WTC11 (cell line): ENCODE results near the gene IL27RA.

Source experiments
- ESRRA ChIP-seq: sonication (generic); formaldehyde crosslinking; IDR thresholded peaks from 2 replicates; pipeline ENCODE4 v1.8.1; 2022; ENCODE audit warnings: mild to moderate bottlenecking, missing genetic modification reagents, borderline replicate concordance
- ETV6 ChIP-seq: sonication (generic); formaldehyde crosslinking; IDR thresholded peaks from 2 replicates; pipeline ENCODE4 v1.8.1; 2022; ENCODE audit warnings: mild to moderate bottlenecking, missing genetic modification reagents
- FOXJ3 ChIP-seq: sonication (generic); formaldehyde crosslinking; IDR thresholded peaks from 2 replicates; pipeline ENCODE4 v1.9.0; 2021; ENCODE audit warnings: missing genetic modification reagents, mild to moderate bottlenecking, borderline replicate concordance
- NFATC4 ChIP-seq: fragments of 250-450 bp; sonication (Bioruptor Pico); IDR thresholded peaks from 2 replicates; pipeline ENCODE4 v1.9.0; 2021; ENCODE audit warnings: mild to moderate bottlenecking
- SP1 ChIP-seq: sonication (generic); formaldehyde crosslinking; conservative IDR thresholded peaks from 2 replicates; pipeline ENCODE4 v1.8.1; 2022; ENCODE audit warnings: missing genetic modification reagents
- TP53 ChIP-seq: sonication (generic); formaldehyde crosslinking; IDR thresholded peaks from 2 replicates; pipeline ENCODE4 v1.8.1; 2023; ENCODE audit warnings: mild to moderate bottlenecking, missing genetic modification reagents
- ZNF423 ChIP-seq: fragments of 250-450 bp; sonication (Bioruptor Pico); IDR thresholded peaks from 2 replicates; pipeline ENCODE4 v2.1.2; 2022; ENCODE audit warnings: mild to moderate bottlenecking, moderate library complexity
- TF ChIP-seq, protein P1 (sequence below): fragments of 200-600 bp; IDR thresholded peaks from 2 replicates; pipeline ENCODE4 v1.8.0; 2022; ENCODE audit warnings: antibody characterized with exemption
- TF ChIP-seq, protein P2 (sequence below): sonication (generic); formaldehyde crosslinking; IDR thresholded peaks from 2 replicates; pipeline ENCODE4 v1.8.1; 2023; ENCODE audit warnings: mild to moderate bottlenecking, missing genetic modification reagents, moderate library complexity
- TF ChIP-seq, protein P3 (sequence below): sonication (generic); formaldehyde crosslinking; conservative IDR thresholded peaks from 2 replicates; pipeline ENCODE4 v1.8.1; 2023; ENCODE audit warnings: mild to moderate bottlenecking, low read depth, missing genetic modification reagents, moderate library complexity

DNA sequence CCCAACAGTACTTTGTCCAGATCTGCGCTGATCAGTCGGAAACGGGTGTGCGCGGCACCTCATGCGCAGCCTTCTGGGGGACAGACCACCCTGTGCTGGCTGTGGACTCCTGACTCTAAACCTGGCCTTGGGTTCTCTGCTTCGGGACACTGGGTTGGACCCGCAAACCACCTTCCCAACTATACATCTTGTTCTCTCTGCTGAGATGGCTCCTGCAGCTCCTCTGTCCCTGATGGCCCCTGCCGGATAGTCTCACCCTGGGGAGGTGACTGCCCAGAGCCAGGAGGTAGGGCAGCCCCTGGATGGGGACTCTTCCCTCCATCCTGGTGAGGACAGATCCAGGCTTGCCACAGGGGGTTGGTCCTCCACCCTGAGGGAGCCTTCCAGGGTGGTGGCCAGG lies 48.8 kb upstream of the IL27RA start:
- no peak for TF ChIP-seq ESRRA
- TF ChIP-seq, protein P1, sequence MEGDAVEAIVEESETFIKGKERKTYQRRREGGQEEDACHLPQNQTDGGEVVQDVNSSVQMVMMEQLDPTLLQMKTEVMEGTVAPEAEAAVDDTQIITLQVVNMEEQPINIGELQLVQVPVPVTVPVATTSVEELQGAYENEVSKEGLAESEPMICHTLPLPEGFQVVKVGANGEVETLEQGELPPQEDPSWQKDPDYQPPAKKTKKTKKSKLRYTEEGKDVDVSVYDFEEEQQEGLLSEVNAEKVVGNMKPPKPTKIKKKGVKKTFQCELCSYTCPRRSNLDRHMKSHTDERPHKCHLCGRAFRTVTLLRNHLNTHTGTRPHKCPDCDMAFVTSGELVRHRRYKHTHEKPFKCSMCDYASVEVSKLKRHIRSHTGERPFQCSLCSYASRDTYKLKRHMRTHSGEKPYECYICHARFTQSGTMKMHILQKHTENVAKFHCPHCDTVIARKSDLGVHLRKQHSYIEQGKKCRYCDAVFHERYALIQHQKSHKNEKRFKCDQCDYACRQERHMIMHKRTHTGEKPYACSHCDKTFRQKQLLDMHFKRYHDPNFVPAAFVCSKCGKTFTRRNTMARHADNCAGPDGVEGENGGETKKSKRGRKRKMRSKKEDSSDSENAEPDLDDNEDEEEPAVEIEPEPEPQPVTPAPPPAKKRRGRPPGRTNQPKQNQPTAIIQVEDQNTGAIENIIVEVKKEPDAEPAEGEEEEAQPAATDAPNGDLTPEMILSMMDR: no peak
- no peak for TF ChIP-seq TP53 (CRISPR knock-in tag)
- TF ChIP-seq FOXJ3 (CRISPR knock-in tag): no peak
- TF ChIP-seq, protein P2, sequence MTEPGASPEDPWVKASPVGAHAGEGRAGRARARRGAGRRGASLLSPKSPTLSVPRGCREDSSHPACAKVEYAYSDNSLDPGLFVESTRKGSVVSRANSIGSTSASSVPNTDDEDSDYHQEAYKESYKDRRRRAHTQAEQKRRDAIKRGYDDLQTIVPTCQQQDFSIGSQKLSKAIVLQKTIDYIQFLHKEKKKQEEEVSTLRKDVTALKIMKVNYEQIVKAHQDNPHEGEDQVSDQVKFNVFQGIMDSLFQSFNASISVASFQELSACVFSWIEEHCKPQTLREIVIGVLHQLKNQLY (CRISPR knock-in tag): no peak
- no peak for TF ChIP-seq ZNF423 (CRISPR knock-in tag)
- TF ChIP-seq ETV6 (CRISPR knock-in tag): no peak
- TF ChIP-seq, protein P3, sequence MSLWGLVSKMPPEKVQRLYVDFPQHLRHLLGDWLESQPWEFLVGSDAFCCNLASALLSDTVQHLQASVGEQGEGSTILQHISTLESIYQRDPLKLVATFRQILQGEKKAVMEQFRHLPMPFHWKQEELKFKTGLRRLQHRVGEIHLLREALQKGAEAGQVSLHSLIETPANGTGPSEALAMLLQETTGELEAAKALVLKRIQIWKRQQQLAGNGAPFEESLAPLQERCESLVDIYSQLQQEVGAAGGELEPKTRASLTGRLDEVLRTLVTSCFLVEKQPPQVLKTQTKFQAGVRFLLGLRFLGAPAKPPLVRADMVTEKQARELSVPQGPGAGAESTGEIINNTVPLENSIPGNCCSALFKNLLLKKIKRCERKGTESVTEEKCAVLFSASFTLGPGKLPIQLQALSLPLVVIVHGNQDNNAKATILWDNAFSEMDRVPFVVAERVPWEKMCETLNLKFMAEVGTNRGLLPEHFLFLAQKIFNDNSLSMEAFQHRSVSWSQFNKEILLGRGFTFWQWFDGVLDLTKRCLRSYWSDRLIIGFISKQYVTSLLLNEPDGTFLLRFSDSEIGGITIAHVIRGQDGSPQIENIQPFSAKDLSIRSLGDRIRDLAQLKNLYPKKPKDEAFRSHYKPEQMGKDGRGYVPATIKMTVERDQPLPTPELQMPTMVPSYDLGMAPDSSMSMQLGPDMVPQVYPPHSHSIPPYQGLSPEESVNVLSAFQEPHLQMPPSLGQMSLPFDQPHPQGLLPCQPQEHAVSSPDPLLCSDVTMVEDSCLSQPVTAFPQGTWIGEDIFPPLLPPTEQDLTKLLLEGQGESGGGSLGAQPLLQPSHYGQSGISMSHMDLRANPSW: no peak
- no peak for TF ChIP-seq SP1 (CRISPR knock-in tag)
- no peak for TF ChIP-seq NFATC4 (CRISPR knock-in tag)
